Transverse colon (tissue), 4 donors: Measurements from ENCODE around the gene MTF2.

Source experiments
- EP300 ChIP-seq: sonication (generic); formaldehyde crosslinking; IDR thresholded peaks from one replicate; pipeline ENCODE4 v1.6.1; 2017; ENCODE audit warnings: antibody characterized with exemption, low read depth
- POLR2A ChIP-seq: fragments of 450-650 bp; IDR thresholded peaks from one replicate; pipeline ENCODE4 v1.6.1; 2016; ENCODE audit warnings: antibody characterized with exemption, mild to moderate bottlenecking, moderate library complexity
- POLR2AphosphoS5 ChIP-seq, 3 donors: sonication (generic); formaldehyde crosslinking; IDR thresholded peaks; one replicate each; pipeline ENCODE4 v1.6.1; 2016; ENCODE audit warnings: antibody characterized with exemption in 3 of 3
- TF ChIP-seq, protein P1 (sequence below), 5 experiments: fragments of 200-600 bp in 3 of 5; fragments of 450-650 bp in 2 of 5; sonication (generic) in 3 of 5; IDR thresholded peaks; 1 replicate in 2 of 5; 2 replicates in 3 of 5; pipeline ENCODE4 v1.5.1; 2016 to 2017; ENCODE audit warnings: antibody characterized with exemption in 5 of 5, inconsistent platforms in 3 of 5, mild to moderate bottlenecking in 2 of 5, moderate library complexity in 1 of 5

DNA sequence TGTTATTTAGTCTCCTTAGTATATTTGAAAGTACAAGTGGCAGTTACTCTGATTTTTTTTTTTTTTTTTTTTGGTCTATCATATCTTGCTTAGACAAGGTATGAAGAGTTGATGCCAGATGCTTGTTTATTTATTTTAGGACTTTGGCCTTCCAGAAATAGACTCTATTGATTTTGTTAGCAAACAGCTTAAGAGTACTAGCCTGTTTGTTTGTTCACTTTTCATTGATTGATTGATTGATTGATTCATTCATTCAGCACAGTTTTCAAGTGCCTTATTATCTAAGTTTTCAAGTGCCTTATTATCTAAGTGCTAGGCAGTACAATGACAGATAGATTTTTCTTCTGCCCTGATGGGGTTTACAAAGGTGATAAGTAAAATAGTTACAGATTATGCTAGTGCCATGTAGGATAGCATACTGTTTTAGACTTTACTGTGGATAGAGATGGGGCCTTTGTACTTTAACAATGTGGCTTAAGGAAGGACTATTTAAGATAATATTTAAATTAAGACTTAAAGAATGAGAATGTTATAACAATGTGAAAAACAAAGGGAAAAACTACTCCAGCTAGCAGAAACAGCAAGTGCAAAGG lies 50.5 kb downstream of the MTF2 start:
- TF ChIP-seq, protein P1, sequence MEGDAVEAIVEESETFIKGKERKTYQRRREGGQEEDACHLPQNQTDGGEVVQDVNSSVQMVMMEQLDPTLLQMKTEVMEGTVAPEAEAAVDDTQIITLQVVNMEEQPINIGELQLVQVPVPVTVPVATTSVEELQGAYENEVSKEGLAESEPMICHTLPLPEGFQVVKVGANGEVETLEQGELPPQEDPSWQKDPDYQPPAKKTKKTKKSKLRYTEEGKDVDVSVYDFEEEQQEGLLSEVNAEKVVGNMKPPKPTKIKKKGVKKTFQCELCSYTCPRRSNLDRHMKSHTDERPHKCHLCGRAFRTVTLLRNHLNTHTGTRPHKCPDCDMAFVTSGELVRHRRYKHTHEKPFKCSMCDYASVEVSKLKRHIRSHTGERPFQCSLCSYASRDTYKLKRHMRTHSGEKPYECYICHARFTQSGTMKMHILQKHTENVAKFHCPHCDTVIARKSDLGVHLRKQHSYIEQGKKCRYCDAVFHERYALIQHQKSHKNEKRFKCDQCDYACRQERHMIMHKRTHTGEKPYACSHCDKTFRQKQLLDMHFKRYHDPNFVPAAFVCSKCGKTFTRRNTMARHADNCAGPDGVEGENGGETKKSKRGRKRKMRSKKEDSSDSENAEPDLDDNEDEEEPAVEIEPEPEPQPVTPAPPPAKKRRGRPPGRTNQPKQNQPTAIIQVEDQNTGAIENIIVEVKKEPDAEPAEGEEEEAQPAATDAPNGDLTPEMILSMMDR (IDR thresholded peaks at IDR 0.05): no peak
- TF ChIP-seq POLR2AphosphoS5 (IDR thresholded peaks at IDR 0.05) (no peak), POLR2A (no peak), EP300 (no peak)
